Mesothelial cell of epicardium (in vitro differentiated cells): ENCODE measurements around the gene KIAA1614. TPM values are rescaled to one million over a fixed set of nuclear protein-coding genes. Genes with fewer than 3 reads are reported as not detected.
"Not testable (repeated sequence)": the region's sequence is repeated elsewhere in the genome, so short reads cannot be mapped to it uniquely, and the experiment has no call there.

Source experiments
- DNase-seq, 2 experiments: peaks; one replicate each; pipeline ENCODE4 v3.0.0; 2021; ENCODE audit warnings: low spot score in 2 of 2; ENCODE audit not compliant: unreplicated experiment in 2 of 2
- H3K27ac Mint-ChIP-seq: 2 replicates; pipeline ENCODE4 v1.8.0; 2021; ENCODE audit warnings: mixed read lengths
- H3K27me3 Mint-ChIP-seq: 2 replicates; pipeline ENCODE4 v1.8.0; 2021; ENCODE audit warnings: low read depth, mixed read lengths
- H3K36me3 Mint-ChIP-seq: 2 replicates; pipeline ENCODE4 v1.8.0; 2021; ENCODE audit warnings: mixed read lengths
- H3K4me1 Mint-ChIP-seq: 2 replicates; pipeline ENCODE4 v1.8.0; 2021; ENCODE audit warnings: mixed read lengths
- H3K4me3 Mint-ChIP-seq: 2 replicates; pipeline ENCODE4 v1.8.0; 2021; ENCODE audit warnings: mild to moderate bottlenecking, moderate library complexity, mixed read lengths
- H3K9me3 Mint-ChIP-seq: 2 replicates; pipeline ENCODE4 v1.8.0; 2021; ENCODE audit warnings: mixed read lengths
- CTCF ChIP-seq: fragments of 200-600 bp; sonication (generic); IDR thresholded peaks from one replicate; pipeline ENCODE4 v1.5.0; 2021; ENCODE audit warnings: antibody characterized with exemption; ENCODE audit not compliant: unreplicated experiment
- total RNA-seq: library from RNA; stranded (reverse); gene quantifications from 3 replicates; pipeline ENCODE4 v1.2.1, GENCODE V29; 2021

KIAA1614 gene
- total RNA-seq, 1 donor from 2014 or later, result 7.3 TPM

- H3K4me1 Mint-ChIP-seq, result peaks cover 5% of the 10 kb centered on the region
- peaks cover 31% of the 10 kb centered on the region for H3K36me3 Mint-ChIP-seq
Observed at GRCh38 chr1:180964056-180964455, 51.4 kb downstream of the KIAA1614 start.

DNA sequence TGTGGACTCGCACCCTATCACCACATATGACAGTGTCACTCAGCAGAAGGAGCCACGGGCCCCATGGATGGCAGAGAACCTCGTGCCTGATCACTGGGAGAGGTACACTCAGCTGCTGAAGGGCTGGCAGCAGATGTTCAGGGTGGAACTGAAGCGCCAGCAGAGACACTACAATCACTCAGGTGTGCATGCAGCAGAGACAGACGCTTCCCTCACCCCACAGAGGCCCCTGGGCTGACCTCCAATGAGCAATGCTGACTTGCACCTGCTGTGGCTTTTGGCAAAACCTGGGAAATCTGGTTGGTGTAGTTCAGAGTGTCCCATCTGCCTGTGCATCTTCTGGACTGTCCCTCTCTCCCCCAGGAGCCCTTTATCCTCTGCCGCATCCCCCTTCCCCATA is 51.9 kb downstream of the KIAA1614 start:
- Mint-ChIP-seq H3K4me1 (peaks cover 5% of the 10 kb centered on the region), H3K27ac (no peak overlapping the region), H3K27me3 (no peaks in the 10 kb centered on the region), H3K36me3 (peaks cover 29% of the 10 kb centered on the region), H3K9me3 (peaks cover 10% of the 10 kb centered on the region), H3K4me3 (no peak overlapping the region)
- no peak for DNase-seq
- no peak for TF ChIP-seq CTCF

More at GRCh38 chr1:180964056-180964455, 51.4 kb downstream of the KIAA1614 start:
- Mint-ChIP-seq H3K9me3 (peaks cover 10% of the 10 kb centered on the region), H3K4me3 (no peak overlapping the region), H3K27me3 (no peaks in the 10 kb centered on the region), H3K27ac (no peak overlapping the region)
- TF ChIP-seq CTCF, result no peak
- no peak for DNase-seq

DNA sequence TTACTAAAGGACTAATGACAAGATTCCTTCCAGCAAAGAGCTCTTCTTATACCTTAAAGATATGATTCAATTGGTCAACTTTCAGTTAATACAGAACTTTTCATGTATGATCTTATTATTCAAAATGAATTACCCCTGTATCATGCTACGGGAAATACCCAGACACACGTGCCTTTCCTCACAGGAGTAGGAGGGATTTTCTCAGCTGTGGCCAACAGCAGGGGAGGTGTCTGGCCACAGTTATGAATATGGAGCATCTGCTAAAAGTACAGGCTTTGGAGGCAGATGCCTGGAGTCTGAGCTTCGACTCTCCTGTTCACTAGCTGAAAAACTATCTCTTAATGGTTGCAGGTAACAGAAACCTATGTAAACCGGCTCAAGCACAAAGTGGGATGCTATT is 53.6 kb downstream of the KIAA1614 start:
- no peak for TF ChIP-seq CTCF
- Mint-ChIP-seq H3K27ac (no peak overlapping the region), H3K36me3 (peaks cover 26% of the 10 kb centered on the region), H3K4me1 (peaks cover 5% of the 10 kb centered on the region), H3K27me3 (no peaks in the 10 kb centered on the region), H3K9me3 (no peaks in the 10 kb centered on the region), H3K4me3 (no peak overlapping the region)
- DNase-seq, result no peak

DNA sequence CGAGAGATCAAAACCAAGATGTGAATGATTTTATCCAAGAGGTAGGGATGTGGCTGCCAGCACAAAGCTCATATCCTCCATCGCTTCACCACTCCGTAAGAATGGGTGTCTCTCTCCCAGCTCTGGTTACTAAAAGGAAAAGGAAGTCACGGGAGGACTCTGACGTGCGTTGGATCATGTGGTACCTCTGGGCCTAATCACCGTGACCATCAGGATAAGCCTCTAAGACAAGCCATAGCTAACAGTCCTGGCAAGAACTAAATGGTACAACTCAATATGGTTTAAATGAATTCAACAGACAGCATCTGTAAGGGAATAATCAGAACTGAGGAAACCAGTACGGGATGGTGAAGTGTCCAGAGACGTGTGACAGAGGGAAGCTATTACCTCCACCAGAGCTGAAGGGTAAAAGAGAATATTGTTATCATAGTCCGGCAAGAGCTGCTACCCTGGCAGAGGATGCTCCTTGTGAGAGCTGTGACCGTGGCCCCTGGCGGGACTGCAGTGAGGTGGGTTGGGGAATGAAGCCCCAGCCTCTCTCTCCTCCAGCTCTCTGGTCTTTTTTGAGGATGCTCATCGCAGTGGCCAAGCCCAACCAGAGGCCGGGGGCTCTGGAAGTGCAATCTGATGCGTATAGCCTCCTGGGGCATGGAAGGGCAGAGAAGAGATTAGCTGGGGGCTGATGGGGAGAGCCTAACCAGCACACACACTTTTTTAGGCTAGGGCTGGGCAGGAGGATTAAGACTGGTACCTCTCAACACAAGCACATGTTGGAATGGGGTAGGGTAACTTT is 54.2 kb downstream of the KIAA1614 start:
- no peak for DNase-seq
- no peak for TF ChIP-seq CTCF
- Mint-ChIP-seq H3K4me3 (no peak overlapping the region), H3K36me3 (peaks cover 31% of the 10 kb centered on the region), H3K27me3 (no peaks in the 10 kb centered on the region), H3K27ac (peak overlapping the region; percentile 12), H3K9me3 (no peaks in the 10 kb centered on the region), H3K4me1 (peaks cover 5% of the 10 kb centered on the region)

- no peak overlapping the region for H3K4me3 Mint-ChIP-seq
- no peaks in the 10 kb centered on the region for H3K27me3 Mint-ChIP-seq
- H3K36me3 Mint-ChIP-seq, result peaks cover 35% of the 10 kb centered on the region
- no peak overlapping the region for H3K27ac Mint-ChIP-seq
- H3K4me1 Mint-ChIP-seq, result peaks cover 5% of the 10 kb centered on the region
- no peak for DNase-seq
- no peak for TF ChIP-seq CTCF
- H3K9me3 Mint-ChIP-seq, result no peaks in the 10 kb centered on the region
Observed at GRCh38 chr1:180967558-180967957, 54.9 kb downstream of the KIAA1614 start.

- not testable (repeated sequence) for H3K4me1 Mint-ChIP-seq, H3K27ac Mint-ChIP-seq, H3K4me3 Mint-ChIP-seq, DNase-seq, H3K9me3 Mint-ChIP-seq, H3K27me3 Mint-ChIP-seq
- peaks cover 41% of the 10 kb centered on the region for H3K36me3 Mint-ChIP-seq
Observed at GRCh38 chr1:180968834-180969233, 56.1 kb downstream of the KIAA1614 start.
